ENCODE data around the gene EID1. TPM values are rescaled to one million over a fixed set of nuclear protein-coding genes. Genes with fewer than 3 reads are reported as not detected.

The EID1 gene
- total RNA-seq, 4 donors from 2014 or later = 110 to 146 (median 135) TPM

DNA sequence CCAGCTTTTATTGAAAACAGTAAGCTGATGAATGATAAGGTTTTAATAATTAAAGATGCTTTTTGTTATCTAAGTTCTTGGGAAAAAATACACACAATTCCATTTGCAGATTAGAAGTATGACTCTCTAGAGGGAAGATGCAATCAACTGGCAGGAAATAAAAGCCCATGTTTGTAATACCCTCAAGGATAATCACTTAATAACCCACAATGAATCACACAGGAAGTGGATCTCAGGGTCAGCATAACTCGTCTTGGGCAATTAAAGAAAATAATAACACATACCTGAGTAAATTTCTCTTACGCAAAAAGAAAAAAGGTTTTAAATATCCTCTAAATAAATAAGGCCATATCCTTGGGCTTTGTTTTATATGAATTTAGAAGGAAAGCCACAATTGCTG, 9.4 kb upstream of the EID1 start:
- in situ Hi-C loops (cut with MboI; ENCODE audit: low sequenced_read_pairs in 4 of 4) (loop anchor here (5.0 to 25.0 kb wide), 9 partner anchors 96 to 1276 kb away; partner anchors contain the start of genes FGF7 (in 4 of the 4), COPS2 (in 1 of the 4), GALK2 (in 1 of the 4) and SHC4 (in 1 of the 4)), intact Hi-C loops (cut with DNase I; ENCODE audit: low total_unique reads) (no loop called here)
- H3K9me3 ChIP-seq = no peaks in the 10 kb centered on the region
- DNase-seq = no peak
- no peaks in the 10 kb centered on the region for H3K27me3 ChIP-seq
- ATAC-seq = no peak
- no peak overlapping the region for H3K4me3 ChIP-seq
- no peaks in the 10 kb centered on the region for H3K4me1 ChIP-seq
- no peaks in the 10 kb centered on the region for H3K36me3 ChIP-seq
- no peak overlapping the region for H3K27ac ChIP-seq
- TF ChIP-seq, protein P1, sequence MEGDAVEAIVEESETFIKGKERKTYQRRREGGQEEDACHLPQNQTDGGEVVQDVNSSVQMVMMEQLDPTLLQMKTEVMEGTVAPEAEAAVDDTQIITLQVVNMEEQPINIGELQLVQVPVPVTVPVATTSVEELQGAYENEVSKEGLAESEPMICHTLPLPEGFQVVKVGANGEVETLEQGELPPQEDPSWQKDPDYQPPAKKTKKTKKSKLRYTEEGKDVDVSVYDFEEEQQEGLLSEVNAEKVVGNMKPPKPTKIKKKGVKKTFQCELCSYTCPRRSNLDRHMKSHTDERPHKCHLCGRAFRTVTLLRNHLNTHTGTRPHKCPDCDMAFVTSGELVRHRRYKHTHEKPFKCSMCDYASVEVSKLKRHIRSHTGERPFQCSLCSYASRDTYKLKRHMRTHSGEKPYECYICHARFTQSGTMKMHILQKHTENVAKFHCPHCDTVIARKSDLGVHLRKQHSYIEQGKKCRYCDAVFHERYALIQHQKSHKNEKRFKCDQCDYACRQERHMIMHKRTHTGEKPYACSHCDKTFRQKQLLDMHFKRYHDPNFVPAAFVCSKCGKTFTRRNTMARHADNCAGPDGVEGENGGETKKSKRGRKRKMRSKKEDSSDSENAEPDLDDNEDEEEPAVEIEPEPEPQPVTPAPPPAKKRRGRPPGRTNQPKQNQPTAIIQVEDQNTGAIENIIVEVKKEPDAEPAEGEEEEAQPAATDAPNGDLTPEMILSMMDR (IDR thresholded peaks at IDR 0.05 in 4 of 5, conservative IDR thresholded peaks at IDR 0.05 in 1 of 5) = no peak
- no peak for TF ChIP-seq POLR2A (IDR thresholded peaks at IDR 0.05)

- H3K9me3 ChIP-seq = no peaks in the 10 kb centered on the region
- TF ChIP-seq POLR2A (IDR thresholded peaks at IDR 0.05) = no peak
- TF ChIP-seq, protein P1 (IDR thresholded peaks at IDR 0.05 in 4 of 5, conservative IDR thresholded peaks at IDR 0.05 in 1 of 5) = no peak
- H3K27ac ChIP-seq = no peak overlapping the region
- no peaks in the 10 kb centered on the region for H3K27me3 ChIP-seq
- H3K36me3 ChIP-seq = no peaks in the 10 kb centered on the region
- ATAC-seq (no peak), DNase-seq (no peak)
- no peak overlapping the region for H3K4me3 ChIP-seq
- H3K4me1 ChIP-seq = no peaks in the 10 kb centered on the region
- in situ Hi-C loops (cut with MboI; ENCODE audit: low sequenced_read_pairs in 4 of 4) = loop anchor here (5.0 to 25.0 kb wide), 9 partner anchors 95 to 1275 kb away; partner anchors contain the start of genes FGF7 (in 4 of the 4), COPS2 (in 1 of the 4), GALK2 (in 1 of the 4) and SHC4 (in 1 of the 4)
- intact Hi-C loops (cut with DNase I; ENCODE audit: low total_unique reads) = no loop called here
Observed at GRCh38 chr15:48869966-48870365, 8.0 kb upstream of the EID1 start.

DNA sequence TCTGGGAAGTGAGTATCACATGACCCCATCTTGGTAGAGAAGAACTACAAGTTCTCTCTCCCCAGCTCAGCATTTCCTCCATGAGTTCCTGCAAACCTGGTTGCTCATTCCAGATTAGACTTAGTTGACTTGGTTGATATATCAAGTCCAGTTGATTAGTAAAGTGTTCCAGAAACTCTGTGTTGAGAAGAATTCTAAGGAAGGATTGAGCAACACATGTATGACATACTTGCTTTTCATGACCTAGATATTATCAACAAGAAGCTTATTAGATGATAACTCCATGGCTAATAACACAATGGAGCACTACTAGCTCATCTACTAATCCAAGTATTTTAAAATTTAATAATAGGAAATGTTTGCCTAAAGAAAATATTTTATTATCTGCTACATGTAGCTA, 6.4 kb upstream of the EID1 start:
- intact Hi-C loops (cut with DNase I; ENCODE audit: low total_unique reads) = no loop called here
- Histone ChIP-seq H3K4me1 (no peaks in the 10 kb centered on the region), H3K27ac (no peak overlapping the region), H3K27me3 (no peaks in the 10 kb centered on the region), H3K9me3 (no peaks in the 10 kb centered on the region), H3K36me3 (no peaks in the 10 kb centered on the region), H3K4me3 (no peak overlapping the region)
- TF ChIP-seq, protein P1 (IDR thresholded peaks at IDR 0.05 in 4 of 5, conservative IDR thresholded peaks at IDR 0.05 in 1 of 5) = no peak
- no peak for TF ChIP-seq POLR2A (IDR thresholded peaks at IDR 0.05)
- no peak for ATAC-seq
- DNase-seq = no peak
- in situ Hi-C loops (cut with MboI; ENCODE audit: low sequenced_read_pairs in 4 of 4) = loop anchor here in 3 of 4 donors (25.0 kb wide), 3 partner anchors 291 to 1266 kb away; partner anchors contain the start of genes FGF7 (in 2 of the 3), COPS2 (in 1 of the 3) and GALK2 (in 1 of the 3)

DNA sequence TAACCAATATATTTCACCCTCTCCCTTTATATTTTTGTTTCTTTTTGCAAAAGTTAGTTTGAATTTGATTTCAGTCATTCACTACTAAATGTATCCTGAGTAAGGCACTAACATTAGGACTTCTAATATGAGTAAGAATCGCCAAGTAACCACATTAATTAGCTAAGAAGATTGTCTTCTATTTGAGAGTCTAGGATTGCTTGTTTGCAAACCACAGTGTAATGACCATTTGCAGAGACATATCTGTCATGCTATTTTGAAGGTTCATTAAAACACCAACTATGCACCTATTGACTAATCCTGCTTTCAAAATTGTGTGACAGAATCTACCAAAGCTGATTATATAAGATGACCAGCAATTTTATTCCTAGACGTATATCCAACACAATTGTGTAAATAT, 5.3 kb upstream of the EID1 start:
- ATAC-seq (no peak), DNase-seq (no peak)
- no peaks in the 10 kb centered on the region for H3K27me3 ChIP-seq
- TF ChIP-seq, protein P1 (IDR thresholded peaks at IDR 0.05 in 4 of 5, conservative IDR thresholded peaks at IDR 0.05 in 1 of 5) = no peak
- no peak for TF ChIP-seq POLR2A (IDR thresholded peaks at IDR 0.05)
- H3K9me3 ChIP-seq = no peaks in the 10 kb centered on the region
- no peaks in the 10 kb centered on the region for H3K36me3 ChIP-seq
- H3K4me1 ChIP-seq = no peaks in the 10 kb centered on the region
- in situ Hi-C loops (cut with MboI; ENCODE audit: low sequenced_read_pairs in 4 of 4) (loop anchor here in 3 of 4 donors (25.0 kb wide), 3 partner anchors 290 to 1265 kb away; partner anchors contain the start of genes FGF7 (in 2 of the 3), COPS2 (in 1 of the 3) and GALK2 (in 1 of the 3)), intact Hi-C loops (cut with DNase I; ENCODE audit: low total_unique reads) (no loop called here)
- H3K27ac ChIP-seq = no peak overlapping the region
- no peak overlapping the region for H3K4me3 ChIP-seq
